ENCODE results near the gene WFDC9.

The WFDC9 gene

GRCh38 chr20:45583502-45583901, 47.6 kb downstream of the WFDC9 start (continued):
- no peak for TF ChIP-seq SCRT1 (tag by site-specific recombination; IDR thresholded peaks at IDR 0.05; ENCODE audit: borderline replicate concordance)
- TF ChIP-seq ZNF214 (tag by site-specific recombination; IDR thresholded peaks at IDR 0.05; ENCODE audit: borderline replicate concordance), result no peak
- no peak for TF ChIP-seq KLF8 (tag by site-specific recombination; IDR thresholded peaks at IDR 0.05)
- TF ChIP-seq ZNF394 (tag by site-specific recombination; IDR thresholded peaks at IDR 0.05; ENCODE audit: borderline replicate concordance), result no peak

GRCh38 chr20:45581702-45582101, 49.4 kb downstream of the WFDC9 start:
- no peak overlapping the region for H3K27ac ChIP-seq (ENCODE audit: extremely low read depth, low read depth, low read length)
- no peaks in the 10 kb centered on the region for H3K36me3 ChIP-seq (ENCODE audit: control insufficient read depth in 2 of 2, insufficient read depth in 1 of 2, low read length in 2 of 2)
- H3K9me3 ChIP-seq (ENCODE audit: control insufficient read depth, insufficient read depth, low read depth, low read length), result no peaks in the 10 kb centered on the region
- H3K4me3 ChIP-seq (ENCODE audit: low read depth, low read length), result no peak overlapping the region
- POLR2A ChIA-PET, result no interaction called here
- CTCF ChIA-PET, result no interaction called here
- no peaks in the 10 kb centered on the region for H3K4me1 ChIP-seq (ENCODE audit: control insufficient read depth, insufficient read depth, low read length)
- TF ChIP-seq SCRT2 (tag by site-specific recombination; IDR thresholded peaks at IDR 0.05), result no peak
- no peak for TF ChIP-seq PATZ1 (tag by site-specific recombination; IDR thresholded peaks at IDR 0.05)
- TF ChIP-seq ZNF707 (tag by site-specific recombination; IDR thresholded peaks at IDR 0.05), result no peak
- TF ChIP-seq ZBTB26 (tag by site-specific recombination; optimal IDR thresholded peaks at IDR 0.05), result no peak
- no peak for TF ChIP-seq ZNF558 (tag by site-specific recombination; IDR thresholded peaks at IDR 0.05)
- TF ChIP-seq ZNF488 (tag by site-specific recombination; IDR thresholded peaks at IDR 0.05), result no peak
- TF ChIP-seq WT1 (tag by site-specific recombination; IDR thresholded peaks at IDR 0.05), result no peak
- no peak for TF ChIP-seq ZNF623 (tag by site-specific recombination; IDR thresholded peaks at IDR 0.05)
- TF ChIP-seq ZNF664 (tag by site-specific recombination; IDR thresholded peaks at IDR 0.05), result no peak
- TF ChIP-seq ZNF302 (tag by site-specific recombination; IDR thresholded peaks at IDR 0.05; ENCODE audit: low read depth), result no peak
- TF ChIP-seq HOXA7 (CRISPR knock-in tag; IDR thresholded peaks at IDR 0.05; ENCODE audit: borderline replicate concordance), result no peak
- no peak for TF ChIP-seq ZNF366 (tag by site-specific recombination; conservative IDR thresholded peaks at IDR 0.05)
- TF ChIP-seq ZFP3 (tag by site-specific recombination; IDR thresholded peaks at IDR 0.05; ENCODE audit: low read depth), result no peak
- TF ChIP-seq ZNF510 (tag by site-specific recombination; IDR thresholded peaks at IDR 0.05; ENCODE audit: insufficient replicate concordance), result no peak
- no peak for TF ChIP-seq ZSCAN16 (tag by site-specific recombination; IDR thresholded peaks at IDR 0.05)
- TF ChIP-seq ZNF548 (tag by site-specific recombination; IDR thresholded peaks at IDR 0.05), result no peak
- no peak for TF ChIP-seq OVOL3 (tag by site-specific recombination; IDR thresholded peaks at IDR 0.05)
- no peak for TF ChIP-seq KLF9 (tag by site-specific recombination; IDR thresholded peaks at IDR 0.05; ENCODE audit: low read depth)
- no peak for TF ChIP-seq REPIN1 (tag by site-specific recombination; IDR thresholded peaks at IDR 0.05; ENCODE audit: low read depth)
